CD4-positive, alpha-beta T cell (primary cell): ENCODE measurements around the gene TREM1. TPM values are rescaled to one million over a fixed set of nuclear protein-coding genes. Genes with fewer than 3 reads are reported as not detected.

Source experiments
- ATAC-seq: fragments of 200-7000 bp; cut with Tn5 transposase; one replicate; pipeline ENCODE4 v1.10.0; 2022; ENCODE audit warnings: mild to moderate bottlenecking; ENCODE audit not compliant: poor library complexity
- CTCF ChIA-PET: fragments of 350-600 bp; sonication (Branson Sonifier 250); formaldehyde crosslinking; loops from one replicate; lab custom pipeline; 2021; ENCODE audit warnings: antibody characterized with exemption, inconsistent platforms; lab: Charles Lee
- POLR2A ChIA-PET: fragments of 350-600 bp; sonication (Branson Sonifier 250); formaldehyde crosslinking; loops from one replicate; lab custom pipeline; 2021; ENCODE audit warnings: antibody characterized with exemption, inconsistent platforms; lab: Charles Lee
- DNase-seq, 14 experiments: peaks; one replicate each; pipeline ENCODE4 v3.0.0-alpha.2; 2013 to 2020; ENCODE audit warnings: mixed read lengths in 2 of 14
- H3K27ac ChIP-seq, 2 donors: one replicate each; pipeline versions ENCODE4 v1.5.1 to v1.7.0; 2013; ENCODE audit warnings: low read length in 2 of 2, low read depth in 1 of 2, mild to moderate bottlenecking in 1 of 2
- H3K27me3 ChIP-seq, 2 experiments: 1 replicate in 1 of 2; 2 replicates in 1 of 2; pipeline versions ENCODE4 v1.6.1 to v1.7.0; 2013; ENCODE audit warnings: low read length in 2 of 2, control low read depth in 1 of 2, mild to moderate bottlenecking in 1 of 2, moderate library complexity in 1 of 2; ENCODE audit not compliant: insufficient read depth in 2 of 2, control insufficient read depth in 1 of 2
- H3K36me3 ChIP-seq: one replicate; pipeline ENCODE4 v1.6.1; 2013; ENCODE audit warnings: low read length, control low read depth; ENCODE audit not compliant: insufficient read depth
- H3K4me1 ChIP-seq: one replicate; pipeline ENCODE4 v1.6.1; 2013; ENCODE audit warnings: low read length, control low read depth; ENCODE audit not compliant: insufficient read depth
- H3K4me3 ChIP-seq: one replicate; pipeline ENCODE4 v1.5.1; 2013; ENCODE audit warnings: mild to moderate bottlenecking, low read length, moderate library complexity
- H3K9me3 ChIP-seq, 2 experiments: 1 replicate in 1 of 2; 2 replicates in 1 of 2; pipeline versions ENCODE4 v1.6.1 to v1.7.0; 2013; ENCODE audit warnings: low read length in 2 of 2, mild to moderate bottlenecking in 2 of 2, control low read depth in 1 of 2, moderate library complexity in 1 of 2; ENCODE audit not compliant: control insufficient read depth in 1 of 2, insufficient read depth in 1 of 2
- H3K27ac Mint-ChIP-seq: one replicate; pipeline ENCODE4 v1.8.0; 2020; ENCODE audit warnings: mixed read lengths
- H3K27me3 Mint-ChIP-seq: one replicate; pipeline ENCODE4 v1.8.0; 2021; ENCODE audit warnings: mixed read lengths
- H3K36me3 Mint-ChIP-seq: one replicate; pipeline ENCODE4 v1.8.0; 2021; ENCODE audit warnings: low read depth, mixed read lengths
- H3K4me1 Mint-ChIP-seq: one replicate; pipeline ENCODE4 v1.8.0; 2021; ENCODE audit warnings: low read depth, mixed read lengths
- H3K4me3 Mint-ChIP-seq: one replicate; pipeline ENCODE4 v1.8.0; 2020; ENCODE audit warnings: mild to moderate bottlenecking, mixed read lengths
- H3K9me3 Mint-ChIP-seq: one replicate; pipeline ENCODE4 v1.8.0; 2020; ENCODE audit warnings: mixed read lengths
- intact Hi-C, 2 experiments: fragments of 100-400 bp; cut with DNase I in 1 of 2; cut with micrococcal nuclease in 1 of 2; formaldehyde crosslinking; loops; one replicate each; pipeline versions ENCODE4 v1.15.1 to v1.9.0; 2023 to 2025; cut with DNase I, micrococcal nuclease
- total RNA-seq, 174 experiments: library from RNA in 2 of 174; stranded (reverse) in 2 of 174; gene quantifications; one replicate each; pipeline ENCODE4 v1.2.3 and lab custom pipeline; 2021 to 2026
- TF ChIP-seq, protein P1 (sequence below): fragments of 200-600 bp; IDR thresholded peaks from one replicate; pipeline ENCODE4 v1.8.0; 2022; ENCODE audit warnings: antibody characterized with exemption, mild to moderate bottlenecking

TREM1 gene
- total RNA-seq, 2 experiments from 2014 or later: 1.8 to 2.8 TPM

GRCh38 chr6:41269716-41270115 is 16.8 kb downstream of the TREM1 start:
- no peak for ATAC-seq
- peaks cover 3% of the 10 kb centered on the region for H3K9me3 Mint-ChIP-seq
- no peak overlapping the region for H3K27ac Mint-ChIP-seq

DNA sequence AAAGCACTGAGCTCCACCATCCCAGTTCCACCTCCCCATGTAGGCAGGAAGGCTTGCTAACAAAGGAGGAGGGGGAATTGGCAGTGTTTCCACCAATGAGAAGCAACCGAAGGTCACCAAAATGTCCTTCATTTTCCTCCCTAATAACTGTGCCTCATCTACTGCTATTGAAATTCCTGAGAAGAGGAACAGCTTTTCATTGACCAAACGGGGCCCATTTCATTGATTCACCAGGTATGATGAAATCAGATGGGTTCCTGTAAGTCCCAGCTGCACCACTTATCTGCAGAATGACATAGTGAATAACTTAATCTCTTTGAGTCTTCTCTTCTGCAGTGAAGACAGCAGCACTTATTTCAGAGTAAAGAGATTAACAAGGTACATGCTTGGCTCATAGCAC is 17.3 kb downstream of the TREM1 start:
- no peaks in the 10 kb centered on the region for H3K27me3 Mint-ChIP-seq
- no peaks in the 10 kb centered on the region for H3K4me1 Mint-ChIP-seq
- H3K36me3 Mint-ChIP-seq: no peaks in the 10 kb centered on the region
- no peak overlapping the region for H3K4me3 Mint-ChIP-seq
- H3K36me3 ChIP-seq: no peaks in the 10 kb centered on the region
- ChIA-PET POLR2A (no interaction called here), CTCF (interaction anchor here (0.6 to 1.7 kb wide), 2 partner anchors 9 to 30 kb away, joined by 3 to 4 read pairs; no protein-coding TSS in a partner anchor)
- H3K27me3 ChIP-seq: no peaks in the 10 kb centered on the region
- H3K27ac Mint-ChIP-seq: no peak overlapping the region
- H3K27ac ChIP-seq: no peak overlapping the region
- no peak overlapping the region for H3K4me3 ChIP-seq
- intact Hi-C loops: no loop called here
- H3K9me3 ChIP-seq: no peaks in the 10 kb centered on the region
- TF ChIP-seq, protein P1, sequence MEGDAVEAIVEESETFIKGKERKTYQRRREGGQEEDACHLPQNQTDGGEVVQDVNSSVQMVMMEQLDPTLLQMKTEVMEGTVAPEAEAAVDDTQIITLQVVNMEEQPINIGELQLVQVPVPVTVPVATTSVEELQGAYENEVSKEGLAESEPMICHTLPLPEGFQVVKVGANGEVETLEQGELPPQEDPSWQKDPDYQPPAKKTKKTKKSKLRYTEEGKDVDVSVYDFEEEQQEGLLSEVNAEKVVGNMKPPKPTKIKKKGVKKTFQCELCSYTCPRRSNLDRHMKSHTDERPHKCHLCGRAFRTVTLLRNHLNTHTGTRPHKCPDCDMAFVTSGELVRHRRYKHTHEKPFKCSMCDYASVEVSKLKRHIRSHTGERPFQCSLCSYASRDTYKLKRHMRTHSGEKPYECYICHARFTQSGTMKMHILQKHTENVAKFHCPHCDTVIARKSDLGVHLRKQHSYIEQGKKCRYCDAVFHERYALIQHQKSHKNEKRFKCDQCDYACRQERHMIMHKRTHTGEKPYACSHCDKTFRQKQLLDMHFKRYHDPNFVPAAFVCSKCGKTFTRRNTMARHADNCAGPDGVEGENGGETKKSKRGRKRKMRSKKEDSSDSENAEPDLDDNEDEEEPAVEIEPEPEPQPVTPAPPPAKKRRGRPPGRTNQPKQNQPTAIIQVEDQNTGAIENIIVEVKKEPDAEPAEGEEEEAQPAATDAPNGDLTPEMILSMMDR: no peak
- ATAC-seq: no peak
- peaks cover 10% of the 10 kb centered on the region for H3K4me1 ChIP-seq
- no peak for DNase-seq
- peaks cover 3% of the 10 kb centered on the region for H3K9me3 Mint-ChIP-seq

More at GRCh38 chr6:41269716-41270115, 16.8 kb downstream of the TREM1 start:
- no peaks in the 10 kb centered on the region for H3K27me3 ChIP-seq
- DNase-seq: no peak
- no peaks in the 10 kb centered on the region for H3K36me3 ChIP-seq
- H3K27ac ChIP-seq: no peak overlapping the region
- H3K27me3 Mint-ChIP-seq: no peaks in the 10 kb centered on the region
- no peak overlapping the region for H3K4me3 ChIP-seq
- TF ChIP-seq, protein P1: no peak
- CTCF ChIA-PET: interaction anchor here (1.7 kb wide), 1 partner anchor 9 kb away, joined by 4 read pairs; no protein-coding TSS in a partner anchor
- H3K9me3 ChIP-seq: no peaks in the 10 kb centered on the region
- H3K4me1 Mint-ChIP-seq: no peaks in the 10 kb centered on the region
- peaks cover 10% of the 10 kb centered on the region for H3K4me1 ChIP-seq
- intact Hi-C loops: no loop called here
- POLR2A ChIA-PET: no interaction called here
- no peaks in the 10 kb centered on the region for H3K36me3 Mint-ChIP-seq
- no peak overlapping the region for H3K4me3 Mint-ChIP-seq

DNA sequence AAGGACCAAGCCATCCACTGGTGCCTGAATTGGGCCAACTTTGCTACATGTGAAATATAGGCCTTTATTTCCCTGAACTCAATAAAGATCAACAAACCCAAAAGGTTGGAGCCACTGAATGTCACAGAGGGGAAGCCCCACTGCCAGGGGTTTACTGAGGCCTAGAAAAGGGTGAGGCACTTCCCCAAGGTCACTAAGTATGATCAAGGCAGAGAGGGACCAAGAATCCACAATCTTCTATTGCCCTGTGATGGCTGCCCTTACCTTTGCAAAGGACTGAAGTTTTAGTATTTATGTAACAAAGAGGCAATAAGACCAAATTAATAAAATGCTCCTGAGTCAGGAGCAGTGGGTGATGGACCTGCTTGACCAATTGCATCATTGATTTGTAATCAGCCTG is 18.0 kb downstream of the TREM1 start:
- Histone ChIP-seq H3K36me3 (no peaks in the 10 kb centered on the region), H3K4me1 (peaks cover 10% of the 10 kb centered on the region), H3K9me3 (peaks cover 0 to 1% of the 10 kb centered on the region in 2 experiments), H3K27me3 (no peaks in the 10 kb centered on the region), H3K4me3 (no peak overlapping the region), H3K27ac (no peak overlapping the region)
- DNase-seq (no peak), ATAC-seq (no peak)
- TF ChIP-seq, protein P1: no peak
- peaks cover 2% of the 10 kb centered on the region for H3K36me3 Mint-ChIP-seq
- H3K4me1 Mint-ChIP-seq: no peaks in the 10 kb centered on the region
- no peaks in the 10 kb centered on the region for H3K27me3 Mint-ChIP-seq
- CTCF ChIA-PET: no interaction called here
- peaks cover 7% of the 10 kb centered on the region for H3K9me3 Mint-ChIP-seq
- intact Hi-C loops: no loop called here
- no peak overlapping the region for H3K4me3 Mint-ChIP-seq
- H3K27ac Mint-ChIP-seq: no peak overlapping the region
- POLR2A ChIA-PET: no interaction called here
